Stimulated activated CD4-positive, alpha-beta T cell treated with anti-CD3 and anti-CD28 coated beads, Interleukin-4, amount 100 ng/mL, for 1 hour (primary cell): ENCODE data around the gene HS3ST3B1.

Experiments used
- DNase-seq: peaks from one replicate; pipeline ENCODE4 v3.0.0-alpha.2; 2020

Gene HS3ST3B1

DNA sequence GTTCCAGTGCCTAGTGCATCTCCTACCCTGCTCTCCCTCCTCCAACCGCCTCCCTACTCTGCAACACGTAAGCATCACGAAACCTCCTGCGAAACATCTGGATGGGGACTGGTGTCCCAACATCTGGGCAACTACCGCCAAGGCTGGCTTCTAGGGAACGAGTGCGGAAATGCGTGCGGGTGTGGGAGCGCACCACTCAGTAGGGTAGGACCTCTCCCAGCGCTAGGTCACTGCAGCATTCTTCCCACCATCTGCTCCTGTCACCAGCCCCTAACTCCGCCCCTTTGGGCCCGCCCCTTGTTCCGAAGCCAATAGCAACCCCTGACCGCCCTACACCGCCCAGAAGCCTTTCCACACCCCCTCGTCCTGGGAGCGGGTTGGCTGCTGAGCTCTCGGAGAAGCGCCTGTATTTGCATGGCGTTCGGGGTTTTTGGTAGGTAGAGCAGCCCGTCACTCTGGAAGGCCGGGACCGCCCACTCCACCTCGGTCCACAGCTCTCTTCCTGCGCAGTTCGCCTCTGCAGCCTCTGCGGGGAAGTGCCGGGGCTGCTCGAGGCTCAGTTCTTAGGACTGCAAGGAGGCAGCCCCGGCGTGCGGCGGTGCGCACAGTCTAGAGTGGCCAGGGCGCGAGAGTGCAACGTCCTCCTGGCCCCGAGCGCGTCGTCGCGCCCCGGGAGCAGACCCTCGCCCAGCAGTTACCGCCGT lies at the start of gene HS3ST3B1:
HS3ST3B1 (plus strand) TSS at position 507 of the 704 bp plus-strand sequence. CDS start 438 bp downstream, outside the sequence.
- DNase-seq = peak; percentile 99

DNA sequence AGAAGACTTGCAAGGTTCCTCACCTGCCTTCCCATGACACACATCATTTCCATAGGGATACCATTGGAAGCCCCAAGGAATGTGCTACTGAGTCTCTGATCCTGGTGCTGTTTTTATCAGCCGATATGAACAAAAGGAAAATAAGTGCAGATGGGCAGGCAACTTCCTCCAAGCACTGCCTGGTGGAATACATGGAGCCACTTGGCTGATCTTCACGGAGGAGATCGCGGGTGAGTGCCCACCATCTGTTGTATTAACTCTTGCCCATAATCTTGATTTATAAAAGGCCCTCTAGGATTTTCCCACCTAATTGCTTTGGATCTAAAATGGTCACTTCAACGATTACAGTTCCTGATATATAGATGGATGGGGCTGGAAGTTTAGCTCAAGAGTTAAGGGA lies 39.5 kb upstream of the HS3ST3B1 start:
- DNase-seq = no peak

DNA sequence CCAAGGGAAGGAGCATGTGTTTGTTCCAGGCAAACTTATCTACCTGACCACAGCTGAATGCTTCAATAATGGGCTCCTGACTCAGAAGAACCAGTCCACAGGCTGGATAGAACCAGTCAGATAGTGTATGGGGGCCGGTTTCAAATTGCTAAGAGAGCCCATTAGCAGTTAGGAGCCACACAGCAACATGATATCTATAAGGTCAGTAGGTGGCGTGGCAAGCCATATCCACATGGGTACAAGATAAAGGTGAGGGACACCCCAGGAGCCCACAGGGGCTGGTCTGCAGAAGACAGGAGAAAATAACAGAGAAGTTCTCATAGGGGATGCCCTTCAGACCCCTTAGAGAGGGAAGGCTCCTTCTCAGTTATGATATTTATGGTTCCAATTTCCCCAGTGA lies 32.6 kb upstream of the HS3ST3B1 start:
- DNase-seq = no peak

DNA sequence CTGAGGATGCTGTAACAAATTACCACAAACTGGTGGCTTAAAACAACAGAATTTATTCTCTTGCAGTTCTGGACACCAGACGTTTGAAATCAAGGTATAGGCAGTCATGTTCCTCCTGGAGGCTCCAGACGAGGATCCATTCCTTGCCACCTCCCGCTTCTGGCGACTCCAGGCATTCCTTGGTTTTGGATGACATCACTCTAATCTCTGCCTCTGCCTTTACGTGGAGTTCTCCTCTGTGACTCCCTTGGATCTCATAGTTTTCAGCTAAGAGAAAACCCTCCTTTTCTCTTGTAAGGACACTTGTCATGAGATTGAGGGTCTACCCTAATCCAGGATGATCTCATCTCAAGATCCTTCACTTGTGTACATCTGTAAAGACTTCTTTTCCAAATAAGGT lies 31.4 kb upstream of the HS3ST3B1 start:
- no peak for DNase-seq

DNA sequence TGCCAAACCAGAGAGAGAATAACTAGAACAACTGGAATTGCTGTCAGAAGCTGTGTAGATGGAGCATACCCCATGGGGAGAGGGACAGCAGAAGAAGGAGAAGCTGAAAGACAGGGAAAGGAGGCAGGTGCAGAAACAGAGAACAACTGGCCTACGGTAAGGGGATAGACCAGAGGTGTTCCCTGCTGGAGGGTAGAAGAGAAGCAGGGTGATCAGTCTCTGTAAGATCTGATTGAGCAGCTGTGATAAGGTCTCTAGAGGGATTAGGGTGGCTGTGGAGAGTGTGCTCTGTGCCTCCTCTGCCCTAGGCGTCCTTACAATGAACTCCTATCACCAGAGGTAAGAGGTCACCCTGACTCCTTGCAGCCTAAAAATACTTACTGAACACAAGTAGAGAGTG lies 30.4 kb upstream of the HS3ST3B1 start:
- DNase-seq = no peak

DNA sequence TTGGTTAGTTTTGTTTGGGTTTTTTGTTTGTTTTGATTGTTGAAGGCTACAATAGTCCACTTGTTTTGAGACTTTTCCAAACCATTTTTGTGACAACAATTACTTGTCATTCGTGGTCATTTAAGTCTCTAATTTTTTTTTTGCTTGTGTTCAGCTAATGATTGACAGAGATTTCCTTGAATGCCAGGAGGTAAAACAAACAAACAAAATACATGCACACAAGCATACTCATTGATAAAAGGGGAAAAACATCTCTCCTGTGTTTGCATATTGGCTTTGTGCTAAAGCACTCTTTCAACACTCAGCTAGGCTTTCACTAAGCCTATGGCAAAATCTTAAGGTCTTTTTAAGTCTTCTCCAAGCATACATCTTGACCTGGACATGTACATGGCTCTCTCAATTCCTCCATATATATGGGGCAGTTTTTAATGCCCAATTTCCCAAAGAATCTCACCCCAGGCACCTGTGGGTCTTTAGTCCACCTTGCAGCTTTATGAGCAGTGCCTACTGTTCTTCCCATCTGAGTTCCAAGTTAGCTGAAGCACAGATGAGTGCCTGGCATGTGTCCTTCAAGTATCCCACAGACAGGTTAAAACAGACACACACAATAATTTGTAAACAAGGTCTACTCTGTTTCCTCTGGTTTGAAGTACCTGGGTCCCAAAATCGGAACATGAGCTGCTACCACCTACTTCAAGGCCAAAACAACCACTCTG lies 24.2 kb upstream of the HS3ST3B1 start:
- DNase-seq = no peak

DNA sequence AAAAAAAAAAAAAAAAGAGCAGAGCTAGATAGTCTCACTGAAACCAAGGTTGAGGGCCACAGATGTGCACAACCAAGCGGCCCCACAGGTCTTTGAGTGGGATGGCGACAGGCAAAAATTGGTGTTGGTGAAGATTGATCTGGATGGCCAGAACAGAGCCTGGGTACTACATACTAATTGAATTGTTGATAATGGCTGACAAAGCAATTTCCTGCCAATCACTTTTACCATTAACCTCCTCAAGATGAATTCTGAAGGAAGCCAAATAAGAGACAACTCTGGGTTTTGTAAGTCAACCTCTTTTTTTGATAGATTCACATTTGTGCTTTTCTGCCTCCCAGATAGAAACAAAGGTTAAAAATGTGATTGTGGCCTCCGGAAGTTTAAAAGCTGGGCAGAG lies 19.4 kb upstream of the HS3ST3B1 start:
- DNase-seq = no peak

DNA sequence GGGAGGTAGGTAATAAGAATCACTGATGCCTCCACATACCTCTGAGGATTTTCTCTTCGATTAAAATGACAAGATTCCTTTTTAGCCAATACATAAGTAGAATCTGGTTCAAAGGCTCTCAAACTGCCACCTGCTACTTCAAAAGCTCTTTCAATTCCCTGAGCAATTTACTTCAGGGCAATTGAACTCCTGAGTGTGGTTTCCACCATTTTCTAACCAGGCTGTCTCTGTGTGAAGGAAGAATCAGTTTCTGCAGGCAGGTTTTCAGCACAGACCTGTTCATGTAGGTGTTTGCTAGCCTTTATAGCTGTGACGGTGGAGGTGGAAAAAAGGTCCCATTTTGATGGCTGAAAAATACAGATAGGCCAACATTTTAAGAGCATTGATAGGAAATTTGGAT lies 18.2 kb upstream of the HS3ST3B1 start:
- no peak for DNase-seq

DNA sequence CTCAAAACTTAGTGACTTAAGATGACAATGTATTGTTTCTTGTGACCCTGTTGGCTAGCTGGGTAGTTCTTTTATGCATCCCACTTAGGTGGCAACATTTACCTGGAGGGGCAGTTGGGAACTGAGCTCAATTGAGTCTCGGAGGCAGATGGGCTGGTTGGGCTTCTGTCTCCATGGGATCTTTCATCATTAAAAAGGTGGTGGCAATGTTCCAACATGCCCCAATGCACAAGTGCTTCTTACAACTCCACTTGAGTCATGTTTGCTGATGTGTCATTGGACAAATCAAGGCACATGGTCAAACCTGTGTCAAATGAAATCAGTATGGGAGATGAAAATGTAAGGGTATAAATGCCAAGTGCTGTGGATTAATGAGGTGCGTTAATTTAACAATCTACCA lies 11.7 kb upstream of the HS3ST3B1 start:
- no peak for DNase-seq

DNA sequence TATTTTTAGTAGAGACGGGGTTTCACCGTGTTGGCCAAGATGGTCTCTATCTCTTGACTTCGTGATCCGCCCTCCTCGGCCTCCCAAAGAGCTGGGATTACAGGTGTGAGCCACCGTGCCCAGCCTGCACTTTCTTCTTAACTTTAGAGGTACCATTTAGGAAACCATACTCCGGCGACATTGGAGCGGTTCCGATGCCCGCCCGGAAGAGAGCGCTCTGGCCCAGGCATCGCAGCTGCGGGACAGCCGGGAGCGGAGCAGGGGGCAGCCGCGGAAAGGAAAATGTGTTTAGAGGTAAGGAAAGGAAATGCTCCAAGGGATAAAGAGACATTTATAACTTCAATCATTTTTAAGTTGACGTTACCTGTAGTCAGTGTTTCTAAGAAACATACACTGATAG lies 6.0 kb upstream of the HS3ST3B1 start:
- no peak for DNase-seq

DNA sequence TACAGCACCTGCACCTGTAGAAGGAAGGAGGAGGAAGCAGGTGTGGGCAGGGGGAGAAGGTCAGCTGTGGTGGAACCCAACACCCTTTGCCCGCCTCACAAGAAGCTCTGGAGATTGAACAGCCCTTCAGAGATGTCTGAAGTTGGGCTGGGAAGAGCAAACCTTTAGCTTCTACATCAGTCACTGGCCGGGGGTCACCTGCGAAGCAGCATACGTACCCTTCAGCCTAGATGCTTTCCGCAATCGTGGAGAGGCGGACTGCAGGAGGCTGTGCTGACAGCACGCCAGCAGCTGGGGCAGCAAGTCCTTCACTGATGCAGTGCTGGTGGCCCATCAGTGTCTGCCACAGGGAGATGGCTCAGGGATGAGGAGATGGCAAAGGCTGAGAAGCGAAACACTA lies 5.2 kb upstream of the HS3ST3B1 start:
- no peak for DNase-seq

DNA sequence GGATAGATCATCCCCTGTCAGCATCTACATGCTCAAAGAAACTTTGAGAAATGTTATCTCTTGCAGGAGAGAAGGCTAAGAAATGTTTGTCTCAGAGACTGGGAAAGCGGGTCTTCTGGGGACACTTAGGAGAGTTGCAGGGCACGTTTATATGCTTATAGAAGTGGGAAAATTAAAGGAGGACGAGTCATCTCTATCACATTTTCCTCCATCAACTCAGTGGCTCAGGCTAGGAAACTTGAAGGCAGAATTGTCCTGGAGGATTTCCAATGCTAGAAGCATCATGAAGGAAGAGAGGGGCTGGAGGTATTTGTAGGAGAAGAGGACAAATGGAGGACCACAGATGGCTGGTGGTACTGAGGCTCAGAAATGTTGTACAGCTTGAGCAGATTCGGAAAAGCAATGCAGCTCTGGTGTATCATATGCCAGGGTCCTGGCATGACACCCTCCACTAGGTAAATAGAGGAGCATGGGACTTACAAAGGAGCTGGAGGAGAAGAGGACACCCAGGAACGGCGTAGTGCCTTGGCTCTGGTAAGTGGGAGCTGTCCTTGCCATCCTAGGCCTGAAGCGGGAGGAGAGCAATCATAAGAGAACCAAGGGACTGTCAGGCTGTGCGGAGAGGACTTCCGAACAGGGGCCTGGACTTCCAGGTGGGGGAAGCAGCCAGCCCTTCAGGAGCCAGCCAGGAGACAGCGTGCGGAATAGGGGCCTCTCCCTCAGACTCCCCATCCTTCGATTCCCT lies 4.5 kb upstream of the HS3ST3B1 start:
- DNase-seq = no peak

DNA sequence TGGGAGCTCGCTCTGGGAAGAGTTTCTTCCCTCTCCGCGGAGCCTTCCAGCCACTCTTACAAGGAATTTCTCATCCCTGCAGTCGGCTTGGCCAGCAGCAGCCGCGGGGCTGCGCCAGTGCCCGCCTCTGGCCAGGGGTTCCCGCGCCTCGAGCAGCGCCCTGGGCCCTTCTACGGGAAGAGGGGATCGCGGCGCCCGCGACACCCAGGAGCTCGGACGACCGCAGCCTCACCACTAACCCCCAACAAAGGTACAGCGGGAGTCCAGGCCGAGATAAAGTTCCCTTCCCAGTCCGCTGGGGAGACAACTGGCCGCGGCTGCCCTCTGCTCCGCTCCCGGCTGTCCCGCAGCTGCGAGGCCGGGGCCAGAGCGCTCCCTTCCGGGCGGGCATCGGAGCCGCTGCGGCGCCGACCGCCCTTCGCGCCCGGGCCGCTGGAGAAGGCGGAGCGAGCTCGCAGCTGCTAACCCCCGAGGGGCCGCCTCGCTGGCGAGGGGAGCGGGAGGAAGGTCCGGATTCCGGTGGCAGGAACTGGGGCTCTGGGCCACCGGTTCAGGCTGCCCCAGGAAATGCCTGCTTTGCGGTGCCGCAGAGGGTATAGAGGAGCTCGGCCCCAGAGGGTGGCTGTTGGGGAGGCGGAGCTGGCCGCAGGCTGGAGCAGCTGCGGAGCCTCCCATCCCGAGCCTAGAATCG lies 3.6 kb upstream of the HS3ST3B1 start:
- DNase-seq = peak; percentile 34

DNA sequence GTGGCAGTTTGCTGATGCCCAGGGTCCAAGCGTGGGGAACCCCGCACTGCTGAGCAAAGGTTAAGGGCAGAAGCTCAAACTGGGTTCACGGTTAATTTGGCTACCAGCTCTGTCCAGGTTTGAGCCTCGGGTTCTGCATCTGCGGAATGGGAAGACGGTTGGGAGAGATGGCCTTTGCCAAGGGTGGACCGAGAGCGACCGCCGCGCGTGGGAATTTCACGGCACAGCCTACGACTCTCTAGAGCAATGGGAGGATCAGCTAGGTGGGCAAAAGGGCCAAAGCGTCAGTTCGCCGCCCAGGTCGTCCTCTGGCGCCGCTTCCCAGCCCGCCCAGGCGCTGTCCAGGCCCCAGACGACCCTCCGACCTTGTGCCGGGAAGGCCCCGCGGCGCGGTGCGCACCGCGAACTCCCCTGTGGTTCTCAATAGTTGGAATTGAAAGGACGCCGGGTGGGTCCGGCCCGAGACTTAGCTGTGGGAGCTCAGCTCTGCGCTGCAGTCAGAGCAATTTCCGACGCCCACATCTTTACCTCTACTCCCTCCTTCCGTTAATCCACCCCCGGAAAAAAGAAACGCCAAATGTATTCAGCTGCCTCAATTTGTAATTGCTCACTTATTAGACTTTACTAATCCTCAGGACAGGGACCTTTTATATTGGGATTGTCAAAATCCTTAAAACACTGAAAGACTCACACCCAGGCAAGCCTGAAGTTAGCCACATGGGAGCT lies 2.5 kb upstream of the HS3ST3B1 start:
- DNase-seq = no peak

DNA sequence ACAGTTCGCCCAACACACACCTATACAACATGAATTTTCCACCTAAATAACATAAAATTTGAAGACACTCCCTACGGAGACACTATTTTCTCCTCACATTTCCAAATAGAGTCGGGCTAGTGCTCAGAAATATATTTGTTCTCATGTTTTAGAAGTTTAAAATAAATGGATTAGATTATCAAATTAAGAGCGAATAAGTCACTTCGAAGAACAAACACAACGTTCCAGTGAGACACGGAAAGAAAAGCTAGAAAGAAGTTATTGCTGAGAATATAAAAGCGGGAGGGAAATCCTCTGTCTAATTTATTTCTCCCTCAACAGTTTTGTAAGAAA lies 2.0 kb upstream of the HS3ST3B1 start:
- no peak for DNase-seq

DNA sequence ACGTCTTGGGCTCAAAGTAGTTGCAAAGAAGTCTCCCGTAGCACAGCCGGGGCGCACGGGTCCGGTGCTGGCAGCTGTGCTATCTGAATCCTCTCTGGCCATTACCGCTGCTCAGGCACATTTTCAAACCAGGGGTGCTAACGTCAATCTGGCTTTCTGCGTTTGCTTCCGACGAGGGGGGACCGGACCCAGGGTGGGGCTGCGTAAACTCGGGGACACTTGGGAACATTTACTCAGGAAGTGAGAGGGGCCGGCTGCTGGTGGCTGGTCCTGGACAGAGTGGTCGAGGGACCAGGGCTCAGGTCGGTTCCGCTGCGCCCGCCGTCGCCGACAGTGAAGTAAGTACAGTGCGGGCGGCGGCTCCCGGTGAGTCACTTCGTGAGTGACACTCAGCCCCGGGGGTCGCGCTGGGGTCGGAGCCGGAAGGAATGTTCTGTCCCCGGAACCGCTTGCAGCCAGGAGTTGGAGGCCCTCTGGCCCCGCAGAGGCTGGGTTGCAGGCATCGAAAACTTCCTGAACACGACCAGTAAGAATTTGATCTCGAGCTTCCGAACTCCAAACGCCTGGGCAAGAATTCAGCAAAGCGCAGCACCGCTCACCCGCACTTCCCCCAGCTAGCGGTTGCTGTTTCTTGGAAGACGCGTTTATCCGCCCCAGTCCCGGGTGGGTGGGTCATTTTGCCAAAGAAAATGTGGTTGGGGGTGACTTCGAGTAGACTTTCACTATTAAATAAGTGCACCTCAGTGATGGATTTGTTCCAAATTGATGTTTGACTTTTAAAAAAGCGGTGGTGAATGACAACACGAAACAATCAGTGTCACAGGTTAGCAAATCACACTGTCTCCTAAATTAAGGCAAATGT lies 1.4 kb upstream of the HS3ST3B1 start:
- peak; percentile 40 for DNase-seq

DNA sequence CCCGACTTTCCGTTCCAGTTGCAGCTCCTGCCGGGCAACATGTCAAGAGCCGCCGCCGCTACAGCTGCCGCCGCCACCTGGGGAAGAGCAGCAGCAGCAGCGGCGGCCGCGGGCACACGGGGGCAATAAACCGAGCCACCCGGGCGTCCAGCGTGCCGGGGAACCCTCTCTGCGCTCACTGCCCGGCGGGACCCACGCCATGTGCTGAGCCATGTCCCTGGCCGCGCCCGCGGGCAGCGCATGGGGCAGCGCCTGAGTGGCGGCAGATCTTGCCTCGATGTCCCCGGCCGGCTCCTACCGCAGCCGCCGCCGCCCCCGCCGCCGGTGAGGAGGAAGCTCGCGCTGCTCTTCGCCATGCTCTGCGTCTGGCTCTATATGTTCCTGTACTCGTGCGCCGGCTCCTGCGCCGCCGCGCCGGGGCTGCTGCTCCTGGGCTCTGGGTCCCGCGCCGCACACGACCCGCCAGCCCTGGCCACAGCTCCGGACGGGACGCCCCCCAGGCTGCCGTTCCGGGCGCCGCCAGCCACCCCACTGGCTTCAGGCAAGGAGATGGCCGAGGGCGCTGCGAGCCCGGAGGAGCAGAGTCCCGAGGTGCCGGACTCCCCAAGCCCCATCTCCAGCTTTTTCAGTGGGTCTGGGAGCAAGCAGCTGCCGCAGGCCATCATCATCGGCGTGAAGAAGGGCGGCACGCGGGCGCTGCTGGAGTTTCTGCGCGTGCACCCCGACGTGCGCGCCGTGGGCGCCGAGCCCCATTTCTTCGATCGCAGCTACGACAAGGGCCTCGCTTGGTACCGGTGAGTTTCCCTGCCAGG lies 604 bp downstream of the HS3ST3B1 start:
- DNase-seq = peak; percentile 46

DNA sequence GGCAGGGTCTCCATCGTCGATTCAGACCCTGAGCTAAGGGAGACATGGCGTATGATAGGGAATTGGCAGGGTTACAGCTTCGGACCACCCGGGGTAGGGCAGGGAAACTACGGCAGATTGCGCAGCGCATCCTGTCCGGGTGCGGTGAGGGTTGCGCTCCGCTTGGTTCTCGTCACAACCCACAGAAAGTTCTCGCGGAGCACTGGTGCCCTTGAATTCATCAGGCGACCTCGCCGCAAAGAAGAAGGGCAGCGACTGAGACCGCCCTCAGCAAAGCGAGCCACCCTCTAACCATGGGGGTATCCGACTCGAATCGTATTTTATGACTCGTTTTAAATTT lies 1.2 kb downstream of the HS3ST3B1 start:
- peak; percentile 62 for DNase-seq

DNA sequence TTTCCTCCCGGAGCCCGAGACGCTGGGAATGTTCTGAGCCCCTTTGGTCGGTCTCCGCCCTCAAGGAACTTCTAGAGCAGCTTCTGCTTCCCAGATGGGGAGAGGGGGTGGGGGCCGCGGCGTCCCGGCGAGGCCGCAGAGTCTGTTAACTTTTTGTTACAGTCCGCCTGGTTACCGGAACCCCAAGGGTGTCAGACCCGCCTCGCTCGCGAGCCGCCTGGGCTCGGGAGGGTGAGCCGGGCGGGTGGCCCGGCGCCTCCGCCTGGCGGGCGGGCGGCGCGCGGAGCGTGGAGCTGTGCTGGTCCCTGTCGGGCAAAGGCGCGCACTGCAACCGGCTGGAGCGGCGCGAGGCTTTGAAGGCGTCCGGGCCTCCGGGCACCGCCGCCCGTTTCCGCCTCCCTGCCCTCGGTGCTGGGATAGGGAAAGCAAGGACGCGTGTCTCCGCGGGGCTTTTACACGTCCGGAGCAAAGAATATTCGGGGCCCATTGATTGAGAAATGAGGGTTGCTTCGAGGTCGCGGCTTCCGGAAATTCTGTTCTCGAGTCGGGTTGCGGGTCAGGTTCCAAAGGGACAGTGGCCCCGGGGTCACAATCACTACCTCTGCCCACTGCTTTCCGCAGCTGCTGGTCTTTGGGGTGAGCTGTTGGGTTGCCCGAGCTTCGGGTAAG lies 1.7 kb downstream of the HS3ST3B1 start:
- peak; percentile 85 for DNase-seq
